Measurements from ENCODE around the gene OGFOD3. TPM values are rescaled to one million over a fixed set of nuclear protein-coding genes. Genes with fewer than 3 reads are reported as not detected.
A peak's percentile ranks its signal among the peaks of the same experiment; 100 is the strongest.
"Not testable (repeated sequence)": the region's sequence is repeated elsewhere in the genome, so short reads cannot be mapped to it uniquely, and the experiment has no call there.

OGFOD3 gene
- total and polyA plus RNA-seq, 8 donors = 22.7 to 37.9 (median 27.3) TPM

GRCh38 chr17:82384730-82385481 is 33.5 kb downstream of the OGFOD3 start:
- H3K4me3 ChIP-seq = no peak overlapping the region
- TF ChIP-seq, protein P1, sequence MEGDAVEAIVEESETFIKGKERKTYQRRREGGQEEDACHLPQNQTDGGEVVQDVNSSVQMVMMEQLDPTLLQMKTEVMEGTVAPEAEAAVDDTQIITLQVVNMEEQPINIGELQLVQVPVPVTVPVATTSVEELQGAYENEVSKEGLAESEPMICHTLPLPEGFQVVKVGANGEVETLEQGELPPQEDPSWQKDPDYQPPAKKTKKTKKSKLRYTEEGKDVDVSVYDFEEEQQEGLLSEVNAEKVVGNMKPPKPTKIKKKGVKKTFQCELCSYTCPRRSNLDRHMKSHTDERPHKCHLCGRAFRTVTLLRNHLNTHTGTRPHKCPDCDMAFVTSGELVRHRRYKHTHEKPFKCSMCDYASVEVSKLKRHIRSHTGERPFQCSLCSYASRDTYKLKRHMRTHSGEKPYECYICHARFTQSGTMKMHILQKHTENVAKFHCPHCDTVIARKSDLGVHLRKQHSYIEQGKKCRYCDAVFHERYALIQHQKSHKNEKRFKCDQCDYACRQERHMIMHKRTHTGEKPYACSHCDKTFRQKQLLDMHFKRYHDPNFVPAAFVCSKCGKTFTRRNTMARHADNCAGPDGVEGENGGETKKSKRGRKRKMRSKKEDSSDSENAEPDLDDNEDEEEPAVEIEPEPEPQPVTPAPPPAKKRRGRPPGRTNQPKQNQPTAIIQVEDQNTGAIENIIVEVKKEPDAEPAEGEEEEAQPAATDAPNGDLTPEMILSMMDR (IDR thresholded peaks at IDR 0.05) = no peak
- no peaks in the 10 kb centered on the region for H3K36me3 ChIP-seq
- H3K27ac ChIP-seq = no peak overlapping the region
- intact Hi-C loops (cut with DNase I) = no loop called here
- peaks cover 7 to 80% of the 10 kb centered on the region in 2 donors for H3K27me3 ChIP-seq
- peak; percentile 67 for ATAC-seq
- no peaks in the 10 kb centered on the region for H3K9me3 ChIP-seq
- DNase-seq = peak in 2 of 4 donors; percentile 40 to 82
- peaks cover 0 to 10% of the 10 kb centered on the region in 2 donors for H3K4me1 ChIP-seq

DNA sequence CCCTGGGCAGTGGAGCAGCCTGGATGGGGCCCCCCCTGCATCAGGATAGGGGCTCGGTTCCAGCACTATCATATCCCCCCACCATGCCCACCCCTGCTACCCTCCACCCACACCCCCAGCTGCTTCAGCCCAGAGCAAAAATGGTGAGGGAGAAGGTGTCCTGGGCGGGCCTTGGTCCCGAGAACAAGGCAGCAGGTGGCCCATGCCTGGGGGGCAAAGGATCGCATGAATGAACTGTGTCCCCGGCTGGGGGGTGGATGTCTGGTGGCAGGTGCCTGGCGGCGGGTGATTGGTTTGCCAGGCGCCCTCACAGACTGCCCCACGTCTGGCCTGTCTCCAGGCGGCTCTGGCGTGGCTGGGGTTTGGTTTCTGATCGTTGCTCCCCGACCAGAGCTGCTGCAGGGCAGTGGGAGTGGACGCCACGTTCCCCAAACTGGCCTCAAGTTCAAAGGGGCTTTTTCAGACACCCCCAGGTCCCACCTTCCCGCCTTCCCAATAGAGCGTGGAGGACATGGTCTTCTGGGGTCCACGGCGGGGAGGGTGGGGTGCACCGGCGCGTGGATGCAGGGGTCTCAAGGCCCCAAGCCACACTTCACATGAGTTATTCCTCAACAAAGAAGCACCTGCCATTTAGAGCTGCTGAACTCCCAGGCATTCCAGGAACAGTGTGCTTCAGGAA is 34.2 kb downstream of the OGFOD3 start:
- DNase-seq (peak in 1 of 4 donors; percentile 31), ATAC-seq (no peak)
- H3K4me1 ChIP-seq = peaks cover 0 to 10% of the 10 kb centered on the region in 2 donors
- no peaks in the 10 kb centered on the region for H3K36me3 ChIP-seq
- TF ChIP-seq, protein P1 (IDR thresholded peaks at IDR 0.05) = no peak
- no peak overlapping the region for H3K27ac ChIP-seq
- no peaks in the 10 kb centered on the region for H3K9me3 ChIP-seq
- peaks cover 7 to 87% of the 10 kb centered on the region in 2 donors for H3K27me3 ChIP-seq
- intact Hi-C loops (cut with DNase I) = no loop called here
- H3K4me3 ChIP-seq = no peak overlapping the region

DNA sequence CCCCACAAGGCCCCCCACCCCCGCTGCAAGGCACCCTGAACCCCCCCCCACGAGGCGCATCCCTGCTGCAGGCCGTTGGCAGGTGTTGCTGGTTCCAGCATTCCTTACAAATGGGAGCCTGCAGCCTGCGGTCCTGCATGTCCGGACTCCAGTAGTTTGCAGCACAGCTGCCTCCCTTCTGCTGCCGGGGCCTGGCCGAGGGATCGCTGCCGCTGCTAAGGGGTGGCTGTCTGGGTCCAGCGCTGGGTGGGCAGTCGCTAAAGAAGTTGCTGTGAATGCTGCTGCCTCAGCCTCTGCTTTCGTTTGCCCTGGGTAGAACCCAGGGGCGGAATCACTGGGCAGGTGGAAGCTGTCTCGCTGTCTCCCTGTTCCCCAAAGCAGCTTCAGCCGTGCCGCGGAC is 35.0 kb downstream of the OGFOD3 start:
- H3K36me3 ChIP-seq = no peaks in the 10 kb centered on the region
- H3K27me3 ChIP-seq = peaks cover 12 to 94% of the 10 kb centered on the region in 2 donors
- peaks cover 0 to 10% of the 10 kb centered on the region in 2 donors for H3K4me1 ChIP-seq

GRCh38 chr17:82382933-82383255 is 35.5 kb downstream of the OGFOD3 start:
- DNase-seq = peak in 1 of 4 donors; percentile 79
- H3K9me3 ChIP-seq = no peaks in the 10 kb centered on the region
- peaks cover 0 to 10% of the 10 kb centered on the region in 2 donors for H3K4me1 ChIP-seq
- no peaks in the 10 kb centered on the region for H3K36me3 ChIP-seq
- TF ChIP-seq, protein P1 (IDR thresholded peaks at IDR 0.05) = no peak
- H3K27ac ChIP-seq = no peak overlapping the region
- ATAC-seq = no peak
- H3K27me3 ChIP-seq = peaks cover 14 to 94% of the 10 kb centered on the region in 2 donors
- intact Hi-C loops (cut with DNase I) = no loop called here
- no peak overlapping the region for H3K4me3 ChIP-seq

More for the DNA sequence above, 35.0 kb downstream of the OGFOD3 start:
- ATAC-seq (no peak), DNase-seq (peak in 1 of 4 donors; percentile 38)
- Histone ChIP-seq H3K27ac (no peak overlapping the region), H3K4me3 (no peak overlapping the region), H3K9me3 (no peaks in the 10 kb centered on the region)
- intact Hi-C loops (cut with DNase I) = no loop called here
- TF ChIP-seq, protein P1 (IDR thresholded peaks at IDR 0.05) = no peak

GRCh38 chr17:82382220-82382932 is 36.0 kb downstream of the OGFOD3 start:
- H3K36me3 ChIP-seq; H3K4me1 ChIP-seq; ATAC-seq; H3K9me3 ChIP-seq; intact Hi-C loops (cut with DNase I); H3K27ac ChIP-seq; H3K4me3 ChIP-seq: not testable (repeated sequence)
- DNase-seq = peak in 1 of 4 donors; percentile 62
- H3K27me3 ChIP-seq = peaks cover 14 to 94% of the 10 kb centered on the region in 2 donors

GRCh38 chr17:82381703-82382009 is 36.7 kb downstream of the OGFOD3 start:
- peaks cover 10 to 89% of the 10 kb centered on the region in 2 donors for H3K27me3 ChIP-seq
- DNase-seq = peak in 1 of 4 donors; percentile 24
- H3K9me3 ChIP-seq; H3K27ac ChIP-seq; ATAC-seq; H3K36me3 ChIP-seq; intact Hi-C loops (cut with DNase I); H3K4me1 ChIP-seq; H3K4me3 ChIP-seq: not testable (repeated sequence)

Measured in left lung (tissue), 10 donors.